HK-2 (cell line): ENCODE measurements around the gene SORCS1.

ENCODE experiments used
- DNase-seq: peaks from one replicate; pipeline ENCODE4 v3.0.0-alpha.2; 2018; ENCODE audit not compliant: unreplicated experiment

Gene SORCS1

GRCh38 chr10:107163881-107164861 is at the start of gene SORCS1:
SORCS1 (minus strand) TSS chr10:107164706.
- no peak for DNase-seq

GRCh38 chr10:107214261-107214660 is 49.8 kb upstream of the SORCS1 start:
- DNase-seq, result no peak

DNA sequence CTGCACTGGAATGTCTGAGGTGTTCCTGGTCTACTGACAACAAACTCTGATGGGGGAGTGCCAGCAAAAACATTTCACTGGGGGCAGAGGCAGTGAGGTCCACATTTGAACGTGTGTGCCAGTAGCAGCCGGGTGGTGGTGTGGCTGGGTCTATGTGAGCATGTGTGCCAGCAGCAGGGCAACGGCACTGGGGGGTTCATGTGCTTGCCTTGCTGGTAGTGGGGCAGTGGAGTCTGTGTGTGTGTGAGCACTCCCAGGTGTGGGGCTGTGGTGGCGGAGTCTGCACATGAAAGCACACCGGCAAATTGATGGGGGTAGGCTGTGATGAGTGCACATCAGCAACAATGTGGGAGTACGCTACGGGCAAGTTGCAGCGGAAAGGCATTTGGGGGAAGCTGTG is 49.4 kb upstream of the SORCS1 start:
- DNase-seq, result no peak

- DNase-seq, result no peak
Measured at GRCh38 chr10:107206833-107207232, 42.3 kb upstream of the SORCS1 start.

GRCh38 chr10:107169516-107169915 is 5.0 kb upstream of the SORCS1 start:
- DNase-seq, result no peak

DNA sequence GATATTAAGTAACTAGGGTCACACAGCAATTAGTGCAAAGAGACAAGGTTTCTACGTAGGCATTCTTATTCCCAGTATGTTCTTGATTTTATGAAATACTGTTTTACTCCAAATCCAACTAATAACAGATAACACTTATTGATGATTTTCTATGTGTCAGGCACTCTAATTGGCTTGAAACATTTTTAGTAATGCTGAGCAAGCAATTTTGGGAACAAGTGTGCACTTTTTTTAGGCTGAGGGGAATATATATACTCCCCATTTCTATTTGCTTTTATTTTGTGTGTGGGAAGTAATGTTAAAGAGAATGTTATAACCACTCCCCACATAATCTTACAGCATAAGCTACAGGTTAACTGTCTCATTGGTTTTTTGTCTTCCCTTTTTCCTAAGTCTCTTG is 4.2 kb upstream of the SORCS1 start:
- no peak for DNase-seq

DNA sequence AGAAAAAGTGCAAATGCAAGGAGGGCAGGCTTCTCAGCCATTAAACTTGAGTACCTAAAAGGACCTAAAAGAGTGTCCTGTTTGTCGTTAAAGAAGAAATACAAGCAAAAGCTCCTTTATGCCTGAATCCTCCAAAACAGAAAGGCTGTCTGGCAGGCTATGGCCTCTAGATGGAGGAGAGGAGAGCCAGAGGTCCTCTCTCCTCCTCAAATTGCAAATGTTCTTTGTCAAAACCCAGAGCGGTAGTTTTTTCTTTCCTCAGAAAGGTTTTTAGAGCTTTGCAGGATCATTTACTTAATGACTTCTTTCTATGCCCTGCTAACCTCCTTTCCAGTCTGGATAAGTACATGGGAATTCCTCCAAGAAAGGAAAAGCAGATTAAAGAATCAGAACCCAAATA is 1.9 kb upstream of the SORCS1 start:
- DNase-seq, result no peak

GRCh38 chr10:107164992-107165391 is 486 bp upstream of the SORCS1 start:
- no peak for DNase-seq

- no peak for DNase-seq
Measured at GRCh38 chr10:107163076-107163855, 1.2 kb downstream of the SORCS1 start.

GRCh38 chr10:107160866-107161265 is 3.6 kb downstream of the SORCS1 start:
- no peak for DNase-seq

GRCh38 chr10:107159871-107160270 is 4.6 kb downstream of the SORCS1 start:
- no peak for DNase-seq

GRCh38 chr10:107157071-107157470 is 7.4 kb downstream of the SORCS1 start:
- no peak for DNase-seq

- DNase-seq, result no peak
Measured at GRCh38 chr10:107152087-107152486, 12.4 kb downstream of the SORCS1 start.

DNA sequence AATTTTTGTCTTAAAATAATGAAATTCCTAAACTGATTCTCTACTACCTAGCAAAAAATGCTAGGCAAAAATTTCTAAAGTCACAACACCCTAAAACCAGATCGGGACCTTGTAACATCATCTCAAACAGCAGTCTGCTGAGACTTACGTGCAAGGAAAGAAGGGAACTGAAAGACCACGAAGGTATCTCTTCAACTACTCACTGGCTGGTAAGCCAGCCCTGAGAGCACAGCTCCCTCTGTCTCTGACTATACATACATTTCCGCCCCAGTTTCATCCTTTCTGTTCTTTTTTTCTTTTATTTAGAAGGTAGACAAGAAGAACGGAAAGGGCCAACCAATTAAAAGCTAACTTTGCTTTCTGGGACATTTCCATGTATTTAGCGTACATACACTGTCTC is 15.6 kb downstream of the SORCS1 start:
- no peak for DNase-seq

- DNase-seq, result no peak
Measured at GRCh38 chr10:107144490-107144889, 20.0 kb downstream of the SORCS1 start.

GRCh38 chr10:107141524-107142061 is 22.9 kb downstream of the SORCS1 start:
- no peak for DNase-seq

DNA sequence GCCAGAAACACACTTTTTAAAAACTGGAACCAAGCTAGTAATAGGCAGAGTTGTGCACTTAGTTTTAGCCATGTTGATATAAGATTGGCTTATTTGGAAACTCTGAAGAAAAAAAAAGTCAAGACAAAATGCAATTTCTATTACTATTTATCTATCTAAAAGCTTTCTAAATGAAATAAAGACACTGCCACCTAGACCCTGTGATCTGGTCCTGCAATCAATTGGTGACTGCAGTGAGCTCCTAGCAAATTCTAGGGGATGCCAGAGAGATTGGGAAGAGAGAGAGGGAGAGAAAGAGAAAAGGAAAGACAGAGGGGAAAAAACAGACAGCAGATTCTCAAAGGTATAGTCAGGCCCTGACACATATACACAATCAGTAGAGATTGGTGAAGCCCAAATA is 25.3 kb downstream of the SORCS1 start:
- no peak for DNase-seq

DNA sequence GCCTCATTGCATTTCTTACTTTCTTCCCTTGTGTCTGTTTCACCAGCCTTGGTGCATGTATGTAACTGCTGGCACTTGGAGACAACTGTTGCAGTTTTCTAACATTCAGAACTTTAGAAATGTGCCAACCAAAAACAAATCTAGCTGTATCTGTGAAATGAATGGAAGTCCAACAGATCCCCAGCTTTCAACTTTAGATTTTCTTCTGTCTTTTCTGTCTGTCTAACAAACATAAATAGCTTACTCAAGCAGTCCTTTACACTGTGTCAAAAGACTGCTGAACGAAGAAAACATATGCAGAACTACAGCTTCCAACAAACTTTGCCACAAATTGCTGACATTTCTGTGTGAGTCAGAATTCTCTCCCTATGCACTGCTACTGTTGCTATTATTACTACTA is 30.9 kb downstream of the SORCS1 start:
- DNase-seq, result no peak

DNA sequence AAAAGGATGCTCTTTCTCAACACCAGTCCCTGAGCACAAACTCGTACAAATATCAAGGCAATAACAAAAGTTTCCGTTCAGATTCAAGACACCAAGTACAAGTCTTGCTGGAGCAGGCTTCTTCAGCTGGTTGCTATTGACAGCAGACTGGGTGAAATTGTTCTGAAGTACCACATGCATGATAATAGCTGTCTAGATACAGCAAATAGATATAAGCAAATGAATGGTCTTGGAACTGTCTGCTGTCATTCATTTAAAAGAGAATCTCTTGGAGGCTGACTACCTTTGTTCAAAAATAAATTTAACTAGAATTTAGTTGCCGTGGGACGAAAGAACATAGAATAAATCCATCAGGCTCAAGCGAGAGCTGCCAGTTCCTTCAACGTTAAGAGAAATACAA is 35.5 kb downstream of the SORCS1 start:
- DNase-seq, result no peak

- DNase-seq, result no peak
Measured at GRCh38 chr10:107126512-107127065, 37.9 kb downstream of the SORCS1 start.

DNA sequence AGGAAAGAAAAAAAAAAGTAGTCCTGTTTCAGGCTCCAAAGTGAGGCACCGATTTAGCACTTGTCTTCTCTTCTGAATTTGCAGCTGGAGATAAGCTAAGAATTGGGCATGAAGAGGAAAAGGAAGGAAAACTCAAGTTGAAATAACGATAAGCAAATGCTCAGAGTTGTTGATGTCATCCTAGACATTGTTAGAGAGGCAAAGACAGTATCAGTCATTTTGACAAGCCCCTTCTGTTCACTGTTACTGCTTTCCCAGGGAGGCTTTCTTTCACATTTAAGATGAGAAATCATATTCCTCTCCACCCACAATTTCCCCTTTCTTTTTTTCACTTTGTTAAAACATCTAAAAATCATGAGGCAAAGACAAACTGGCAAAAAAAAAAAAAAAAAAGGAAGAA is 41.8 kb downstream of the SORCS1 start:
- DNase-seq, result no peak

GRCh38 chr10:107118866-107119265 is 45.6 kb downstream of the SORCS1 start:
- no peak for DNase-seq
